Measurements from ENCODE around the gene ETS2.

ETS2 gene

GRCh38 chr21:38805328-38806152 lies at the start of gene ETS2:
Gene ETS2, plus strand, starts transcription at chr21:38805929. Its CDS starts 4,106 bp downstream, at chr21:38810035.
- in situ Hi-C loops (cut with MboI; ENCODE audit: low sequenced_read_pairs): no loop called here

- in situ Hi-C loops (cut with MboI; ENCODE audit: low sequenced_read_pairs): no loop called here
These were observed 49.0 kb upstream of the ETS2 start for GRCh38 chr21:38756746-38757145.

- in situ Hi-C loops (cut with MboI; ENCODE audit: low sequenced_read_pairs): no loop called here
These were observed 47.1 kb upstream of the ETS2 start for GRCh38 chr21:38758501-38759214.

GRCh38 chr21:38759413-38759812 lies 46.3 kb upstream of the ETS2 start:
- in situ Hi-C loops (cut with MboI; ENCODE audit: low sequenced_read_pairs): no loop called here

- in situ Hi-C loops (cut with MboI; ENCODE audit: low sequenced_read_pairs): no loop called here
These were observed 45.5 kb upstream of the ETS2 start for GRCh38 chr21:38760017-38760761.

GRCh38 chr21:38760762-38761155 lies 45.0 kb upstream of the ETS2 start:
- in situ Hi-C loops (cut with MboI; ENCODE audit: low sequenced_read_pairs): no loop called here

GRCh38 chr21:38761531-38761930 lies 44.2 kb upstream of the ETS2 start:
- in situ Hi-C loops (cut with MboI; ENCODE audit: low sequenced_read_pairs): no loop called here

- in situ Hi-C loops (cut with MboI; ENCODE audit: low sequenced_read_pairs): no loop called here
These were observed 40.7 kb upstream of the ETS2 start for GRCh38 chr21:38765056-38765455.

- in situ Hi-C loops (cut with MboI; ENCODE audit: low sequenced_read_pairs): no loop called here
These were observed 38.6 kb upstream of the ETS2 start for GRCh38 chr21:38766987-38767722.

GRCh38 chr21:38768471-38769063 lies 37.2 kb upstream of the ETS2 start:
- in situ Hi-C loops (cut with MboI; ENCODE audit: low sequenced_read_pairs): no loop called here

- in situ Hi-C loops (cut with MboI; ENCODE audit: low sequenced_read_pairs): no loop called here
These were observed 36.4 kb upstream of the ETS2 start for GRCh38 chr21:38769191-38769780.

- in situ Hi-C loops (cut with MboI; ENCODE audit: low sequenced_read_pairs): no loop called here
These were observed 35.1 kb upstream of the ETS2 start for GRCh38 chr21:38770660-38771059.

GRCh38 chr21:38771536-38771935 lies 34.2 kb upstream of the ETS2 start:
- in situ Hi-C loops (cut with MboI; ENCODE audit: low sequenced_read_pairs): no loop called here

- in situ Hi-C loops (cut with MboI; ENCODE audit: low sequenced_read_pairs): no loop called here
These were observed 33.1 kb upstream of the ETS2 start for GRCh38 chr21:38772646-38773045.

- in situ Hi-C loops (cut with MboI; ENCODE audit: low sequenced_read_pairs): no loop called here
These were observed 32.3 kb upstream of the ETS2 start for GRCh38 chr21:38773099-38774061.

- in situ Hi-C loops (cut with MboI; ENCODE audit: low sequenced_read_pairs): no loop called here
These were observed 31.6 kb upstream of the ETS2 start for GRCh38 chr21:38774152-38774551.

GRCh38 chr21:38774586-38775285 lies 31.0 kb upstream of the ETS2 start:
- in situ Hi-C loops (cut with MboI; ENCODE audit: low sequenced_read_pairs): no loop called here

GRCh38 chr21:38775733-38776132 lies 30.0 kb upstream of the ETS2 start:
- in situ Hi-C loops (cut with MboI; ENCODE audit: low sequenced_read_pairs): no loop called here

Data from HL-60/S4 treated with phorbol 12-myristate 13-acetate at 8.2 ng/mL for 4 days and 3 days (cell line).